Neural progenitor cell (in vitro differentiated cells): ENCODE results near the gene PARVA.

Source experiments
- EZH2 ChIP-seq: fragments of 200-600 bp; sonication (generic); IDR thresholded peaks from 2 replicates; pipeline ENCODE4 v1.6.1; 2017; ENCODE audit warnings: antibody characterized with exemption, mild to moderate bottlenecking, moderate library complexity
- EZH2phosphoT487 ChIP-seq: fragments of 200-600 bp; sonication (generic); IDR thresholded peaks from 2 replicates; pipeline ENCODE4 v1.6.1; 2017; ENCODE audit warnings: antibody characterized with exemption
- TF ChIP-seq, protein P1 (sequence below): fragments of 200-600 bp; sonication (generic); IDR thresholded peaks from 2 replicates; pipeline ENCODE4 v1.5.1; 2017; ENCODE audit warnings: antibody characterized with exemption, mild to moderate bottlenecking

DNA sequence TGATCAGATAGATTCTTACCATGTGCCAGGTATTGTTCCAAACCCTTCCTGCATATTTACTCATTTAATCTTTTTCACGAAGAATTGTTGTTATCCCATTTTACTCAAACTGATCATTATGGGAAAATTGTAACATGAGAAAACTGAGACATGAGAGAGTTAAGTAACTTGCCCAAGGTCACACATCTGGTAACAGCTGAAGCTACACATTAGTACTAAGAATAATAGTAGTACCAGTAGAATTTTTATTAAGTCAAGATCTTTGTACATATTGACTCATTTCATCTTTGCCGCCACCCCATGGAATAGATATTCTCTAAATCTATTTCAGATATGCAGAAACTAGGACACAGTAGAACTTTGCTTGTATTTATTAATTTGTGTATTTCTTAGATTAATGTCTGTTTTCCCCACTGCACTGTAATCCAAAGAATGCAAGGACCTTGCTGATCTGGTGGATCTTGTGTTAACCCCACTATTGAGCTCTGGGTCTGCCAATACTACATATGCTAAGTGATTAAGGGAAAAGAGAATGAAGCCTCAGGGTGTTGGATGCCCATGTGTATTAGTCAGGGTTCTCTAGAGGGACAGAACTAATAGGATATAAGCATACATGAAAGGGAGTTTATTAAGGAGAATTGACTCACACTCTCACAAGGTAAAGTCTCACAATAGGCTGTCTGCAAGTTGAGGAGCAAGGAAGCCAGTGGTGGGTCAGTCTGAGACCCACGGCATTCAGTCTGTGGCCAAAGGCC is 72.8 kb downstream of the PARVA start:
- TF ChIP-seq, protein P1, sequence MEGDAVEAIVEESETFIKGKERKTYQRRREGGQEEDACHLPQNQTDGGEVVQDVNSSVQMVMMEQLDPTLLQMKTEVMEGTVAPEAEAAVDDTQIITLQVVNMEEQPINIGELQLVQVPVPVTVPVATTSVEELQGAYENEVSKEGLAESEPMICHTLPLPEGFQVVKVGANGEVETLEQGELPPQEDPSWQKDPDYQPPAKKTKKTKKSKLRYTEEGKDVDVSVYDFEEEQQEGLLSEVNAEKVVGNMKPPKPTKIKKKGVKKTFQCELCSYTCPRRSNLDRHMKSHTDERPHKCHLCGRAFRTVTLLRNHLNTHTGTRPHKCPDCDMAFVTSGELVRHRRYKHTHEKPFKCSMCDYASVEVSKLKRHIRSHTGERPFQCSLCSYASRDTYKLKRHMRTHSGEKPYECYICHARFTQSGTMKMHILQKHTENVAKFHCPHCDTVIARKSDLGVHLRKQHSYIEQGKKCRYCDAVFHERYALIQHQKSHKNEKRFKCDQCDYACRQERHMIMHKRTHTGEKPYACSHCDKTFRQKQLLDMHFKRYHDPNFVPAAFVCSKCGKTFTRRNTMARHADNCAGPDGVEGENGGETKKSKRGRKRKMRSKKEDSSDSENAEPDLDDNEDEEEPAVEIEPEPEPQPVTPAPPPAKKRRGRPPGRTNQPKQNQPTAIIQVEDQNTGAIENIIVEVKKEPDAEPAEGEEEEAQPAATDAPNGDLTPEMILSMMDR, result no peak
- TF ChIP-seq EZH2, result no peak
- TF ChIP-seq EZH2phosphoT487, result no peak
